Glutamatergic neuron (in vitro differentiated cells): Measurements from ENCODE around the gene UGT1A6. TPM values are rescaled to one million over a fixed set of nuclear protein-coding genes. Genes with fewer than 3 reads are reported as not detected.
"Not testable (repeated sequence)": the region's sequence is repeated elsewhere in the genome, so short reads cannot be mapped to it uniquely, and the experiment has no call there.

Experiments
- DNase-seq: peaks from one replicate; pipeline ENCODE4 v3.0.0; 2022
- H3K27ac Mint-ChIP-seq: one replicate; pipeline ENCODE4 v1.8.0; 2020; ENCODE audit warnings: mild to moderate bottlenecking, mixed read lengths, inconsistent platforms; ENCODE audit not compliant: unreplicated experiment
- H3K27me3 Mint-ChIP-seq: one replicate; pipeline ENCODE4 v1.8.0; 2020; ENCODE audit warnings: mild to moderate bottlenecking, moderate library complexity, mixed read lengths, inconsistent platforms; ENCODE audit not compliant: unreplicated experiment
- H3K36me3 Mint-ChIP-seq: one replicate; pipeline ENCODE4 v1.8.0; 2020; ENCODE audit warnings: mild to moderate bottlenecking, mixed read lengths, inconsistent platforms; ENCODE audit not compliant: unreplicated experiment
- H3K4me1 Mint-ChIP-seq: one replicate; pipeline ENCODE4 v1.8.0; 2020; ENCODE audit warnings: mild to moderate bottlenecking, low read depth, mixed read lengths, inconsistent platforms; ENCODE audit not compliant: unreplicated experiment
- H3K4me3 Mint-ChIP-seq: one replicate; pipeline ENCODE4 v1.8.0; 2020; ENCODE audit warnings: mild to moderate bottlenecking, mixed read lengths, inconsistent platforms; ENCODE audit not compliant: unreplicated experiment
- H3K9me3 Mint-ChIP-seq: one replicate; pipeline ENCODE4 v1.8.0; 2020; ENCODE audit warnings: mild to moderate bottlenecking, moderate library complexity, mixed read lengths, inconsistent platforms; ENCODE audit not compliant: unreplicated experiment
- CTCF ChIP-seq: fragments of 200-600 bp; sonication (generic); IDR thresholded peaks from one replicate; pipeline ENCODE4 v1.5.0; 2021; ENCODE audit not compliant: partially characterized antibody, unreplicated experiment
- total RNA-seq: library from RNA; stranded (reverse); fragmentation: NEBNext Ultra II Directional; extraction: Animal tissue kit (Norgen Biotek cat#: 25700); gene quantifications from one replicate; pipeline ENCODE4 v1.2.1, GENCODE V29; 2021; ENCODE audit not compliant: unreplicated experiment

UGT1A6 gene
- total RNA-seq, 1 donor from 2014 or later: not detected

- Mint-ChIP-seq H3K9me3 (no peaks in the 10 kb centered on the region), H3K27me3 (peaks cover 1% of the 10 kb centered on the region), H3K36me3 (no peaks in the 10 kb centered on the region), H3K4me1 (no peaks in the 10 kb centered on the region), H3K4me3 (no peak overlapping the region), H3K27ac (no peak overlapping the region)
- TF ChIP-seq CTCF: no peak
- no peak for DNase-seq
Observed at GRCh38 chr2:233713262-233713615, 20.5 kb downstream of the UGT1A6 start.

GRCh38 chr2:233714121-233714520 lies 21.4 kb downstream of the UGT1A6 start:
- no peak for DNase-seq
- Mint-ChIP-seq H3K9me3 (no peaks in the 10 kb centered on the region), H3K27ac (no peak overlapping the region), H3K4me3 (no peak overlapping the region), H3K27me3 (peaks cover 1% of the 10 kb centered on the region), H3K4me1 (no peaks in the 10 kb centered on the region), H3K36me3 (no peaks in the 10 kb centered on the region)
- no peak for TF ChIP-seq CTCF

- Mint-ChIP-seq H3K27ac (no peak within 1 kb of the TSS), H3K9me3 (no peaks in the 10 kb centered on the region), H3K36me3 (no peaks in the 10 kb centered on the region), H3K4me3 (no peak within 1 kb of the TSS), H3K4me1 (no peaks in the 10 kb centered on the region), H3K27me3 (no peaks in the 10 kb centered on the region)
- DNase-seq: no peak
- TF ChIP-seq CTCF: no peak
Observed at GRCh38 chr2:233718552-233718951, 25.9 kb downstream of the UGT1A6 start, which contains the start of gene UGT1A4. UGT1A4 (plus strand) TSS chr2:233718736; CDS start chr2:233718821, 85 bp downstream.

GRCh38 chr2:233728723-233729301 lies 36.1 kb downstream of the UGT1A6 start, which contains the start of gene UGT1A3:
UGT1A3 (plus strand) TSS chr2:233729042; CDS start chr2:233729127, 85 bp downstream.
- Mint-ChIP-seq H3K9me3 (no peaks in the 10 kb centered on the region), H3K4me1 (no peaks in the 10 kb centered on the region), H3K36me3 (peaks cover 5% of the 10 kb centered on the region), H3K27me3 (no peaks in the 10 kb centered on the region), H3K27ac (no peak within 1 kb of the TSS), H3K4me3 (no peak within 1 kb of the TSS)
- TF ChIP-seq CTCF: no peak
- no peak for DNase-seq

- H3K27me3 Mint-ChIP-seq, H3K4me1 Mint-ChIP-seq, H3K9me3 Mint-ChIP-seq, DNase-seq, H3K27ac Mint-ChIP-seq, H3K4me3 Mint-ChIP-seq, H3K36me3 Mint-ChIP-seq: not testable (repeated sequence)
Observed at GRCh38 chr2:233736868-233737653, 44.4 kb downstream of the UGT1A6 start.
